NCI-H2107 treated with DMSO at 0.1 percent for 48 hours (cell line): ENCODE results near the gene GALNT18.
"Not testable (repeated sequence)": the region's sequence is repeated elsewhere in the genome, so short reads cannot be mapped to it uniquely, and the experiment has no call there.

Source experiments
- DNase-seq: peaks from one replicate; lab custom pipeline; 2025; ENCODE audit not compliant: unreplicated experiment; lab: John Stamatoyannopoulos, UW

GALNT18 gene

GRCh38 chr11:11366793-11367192 is 255.0 kb downstream of the GALNT18 start:
- no peak for DNase-seq

- no peak for DNase-seq
Measured at GRCh38 chr11:11363674-11364073, 258.1 kb downstream of the GALNT18 start.

- no peak for DNase-seq
Measured at GRCh38 chr11:11359611-11360010, 262.2 kb downstream of the GALNT18 start.

- DNase-seq = no peak
Measured at GRCh38 chr11:11356842-11357241, 265.0 kb downstream of the GALNT18 start.

- not testable (repeated sequence) for DNase-seq
Measured at GRCh38 chr11:11352878-11353277, 268.9 kb downstream of the GALNT18 start, which contains the start of gene CSNK2A3. Gene CSNK2A3, minus strand, starts transcription at chr11:11353250. Its CDS starts 131 bp downstream, at chr11:11353119.

- DNase-seq = not testable (repeated sequence)
Measured at GRCh38 chr11:11351851-11352250, 270.0 kb downstream of the GALNT18 start.

- DNase-seq = no peak
Measured at GRCh38 chr11:11351042-11351586, 270.7 kb downstream of the GALNT18 start.

GRCh38 chr11:11349870-11350337 is 271.9 kb downstream of the GALNT18 start:
- no peak for DNase-seq

GRCh38 chr11:11349106-11349825 is 272.5 kb downstream of the GALNT18 start:
- DNase-seq = no peak

- DNase-seq = no peak
Measured at GRCh38 chr11:11348303-11348702, 273.5 kb downstream of the GALNT18 start.

- DNase-seq = no peak
Measured at GRCh38 chr11:11347592-11347991, 274.2 kb downstream of the GALNT18 start.

GRCh38 chr11:11346303-11346702 is 275.5 kb downstream of the GALNT18 start:
- peak; percentile 86 for DNase-seq

- DNase-seq = no peak
Measured at GRCh38 chr11:11345099-11345498, 276.7 kb downstream of the GALNT18 start.

- DNase-seq = no peak
Measured at GRCh38 chr11:11344045-11344444, 277.8 kb downstream of the GALNT18 start.

- no peak for DNase-seq
Measured at GRCh38 chr11:11338304-11338703, 283.5 kb downstream of the GALNT18 start.

- no peak for DNase-seq
Measured at GRCh38 chr11:11336664-11337063, 285.1 kb downstream of the GALNT18 start.

- DNase-seq = no peak
Measured at GRCh38 chr11:11335043-11335442, 286.8 kb downstream of the GALNT18 start.

- no peak for DNase-seq
Measured at GRCh38 chr11:11334607-11335006, 287.2 kb downstream of the GALNT18 start.

GRCh38 chr11:11332141-11332710 is 289.6 kb downstream of the GALNT18 start:
- peak; percentile 33 for DNase-seq

GRCh38 chr11:11329062-11329806 is 292.6 kb downstream of the GALNT18 start:
- no peak for DNase-seq

- DNase-seq = no peak
Measured at GRCh38 chr11:11324090-11324489, 297.7 kb downstream of the GALNT18 start.

- DNase-seq = no peak
Measured at GRCh38 chr11:11322101-11322500, 299.7 kb downstream of the GALNT18 start.
